Stimulated activated CD8-positive, alpha-beta memory T cell treated with anti-CD3 and anti-CD28 coated beads, Interleukin-7, amount 100 ng/mL, for 48 hours (primary cell): ENCODE measurements around the gene ANKRD6.

Experiments
- DNase-seq, 2 donors: peaks; one replicate each; pipeline ENCODE4 v3.0.0-alpha.2; 2020; ENCODE audit warnings: low read depth in 1 of 2; ENCODE audit errors: extremely low read depth in 1 of 2

ANKRD6 gene

GRCh38 chr6:89506716-89507617, 74.0 kb downstream of the ANKRD6 start:
- no peak for DNase-seq

GRCh38 chr6:89508755-89509563, 76.0 kb downstream of the ANKRD6 start:
- no peak for DNase-seq

- DNase-seq = no peak
Measured at GRCh38 chr6:89509777-89510281, 76.9 kb downstream of the ANKRD6 start.

- no peak for DNase-seq
Measured at GRCh38 chr6:89510393-89510792, 77.4 kb downstream of the ANKRD6 start.

- no peak for DNase-seq
Measured at GRCh38 chr6:89518352-89519055, 85.6 kb downstream of the ANKRD6 start.

DNA sequence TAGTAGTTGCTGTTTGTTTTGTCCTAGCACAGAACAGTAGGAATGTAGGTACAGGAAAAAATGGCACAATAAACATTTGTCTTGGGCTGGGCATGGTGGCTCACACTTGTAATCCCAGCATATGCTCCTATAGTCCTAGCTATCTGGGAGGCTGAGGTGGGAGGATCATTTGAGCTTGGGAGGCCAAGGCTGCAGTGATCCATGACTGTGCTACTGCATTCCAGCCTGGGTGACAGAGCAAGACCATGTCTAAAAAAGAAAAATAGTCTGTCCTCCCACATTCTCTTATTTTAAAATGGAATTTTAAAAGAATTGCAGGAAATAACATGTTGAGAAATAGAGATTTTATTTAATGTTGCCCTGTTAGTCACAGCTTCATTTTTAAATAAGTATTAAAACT, 87.8 kb downstream of the ANKRD6 start:
- no peak for DNase-seq

- DNase-seq = no peak
Measured at GRCh38 chr6:89522778-89523177, 89.8 kb downstream of the ANKRD6 start.

GRCh38 chr6:89525786-89526562, 93.0 kb downstream of the ANKRD6 start:
- no peak for DNase-seq

GRCh38 chr6:89526563-89526869, 93.6 kb downstream of the ANKRD6 start:
- DNase-seq = no peak

- no peak for DNase-seq
Measured at GRCh38 chr6:89527634-89528033, 94.7 kb downstream of the ANKRD6 start.

DNA sequence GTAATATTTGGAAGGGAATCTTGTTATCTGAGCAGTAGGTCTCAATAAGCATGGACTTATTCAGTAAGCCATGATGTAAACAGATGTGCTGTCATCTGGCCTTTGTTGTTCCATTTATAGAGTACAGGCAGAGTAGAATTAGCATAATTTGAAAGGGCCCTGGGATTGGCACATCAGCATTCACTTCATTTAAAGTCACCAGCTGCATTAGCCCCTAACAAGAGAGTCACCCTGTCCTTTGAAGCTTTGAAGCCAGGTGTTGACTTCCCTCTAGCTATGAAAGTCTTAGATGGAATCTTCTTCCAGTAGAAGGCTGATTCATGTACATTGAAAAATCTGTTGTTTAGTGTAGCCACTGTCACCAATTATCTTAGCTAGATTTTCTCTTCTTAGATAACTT, 95.9 kb downstream of the ANKRD6 start:
- DNase-seq = no peak

GRCh38 chr6:89530982-89531381, 98.0 kb downstream of the ANKRD6 start:
- DNase-seq = no peak

DNA sequence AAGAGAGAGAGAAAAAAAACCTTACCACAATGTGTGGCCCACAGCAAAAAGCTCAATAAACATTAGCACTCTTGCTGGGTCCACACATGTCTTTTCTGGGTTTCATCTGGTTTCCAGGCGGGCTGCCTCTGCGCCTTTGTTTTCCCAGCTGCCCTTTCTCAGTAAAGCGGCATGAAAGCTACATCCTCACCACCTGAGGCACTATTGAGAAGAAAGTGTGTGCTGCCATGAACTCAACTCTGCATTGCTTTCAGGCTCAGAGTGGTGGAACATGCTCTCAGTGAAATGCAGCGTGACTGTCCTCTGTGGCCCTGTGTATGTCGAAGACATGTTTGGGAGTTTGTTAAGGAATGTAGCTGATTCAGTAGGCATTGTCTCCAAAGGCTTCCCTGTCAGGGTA, 103.3 kb downstream of the ANKRD6 start:
- DNase-seq = no peak

GRCh38 chr6:89539779-89540178, 106.8 kb downstream of the ANKRD6 start:
- no peak for DNase-seq

DNA sequence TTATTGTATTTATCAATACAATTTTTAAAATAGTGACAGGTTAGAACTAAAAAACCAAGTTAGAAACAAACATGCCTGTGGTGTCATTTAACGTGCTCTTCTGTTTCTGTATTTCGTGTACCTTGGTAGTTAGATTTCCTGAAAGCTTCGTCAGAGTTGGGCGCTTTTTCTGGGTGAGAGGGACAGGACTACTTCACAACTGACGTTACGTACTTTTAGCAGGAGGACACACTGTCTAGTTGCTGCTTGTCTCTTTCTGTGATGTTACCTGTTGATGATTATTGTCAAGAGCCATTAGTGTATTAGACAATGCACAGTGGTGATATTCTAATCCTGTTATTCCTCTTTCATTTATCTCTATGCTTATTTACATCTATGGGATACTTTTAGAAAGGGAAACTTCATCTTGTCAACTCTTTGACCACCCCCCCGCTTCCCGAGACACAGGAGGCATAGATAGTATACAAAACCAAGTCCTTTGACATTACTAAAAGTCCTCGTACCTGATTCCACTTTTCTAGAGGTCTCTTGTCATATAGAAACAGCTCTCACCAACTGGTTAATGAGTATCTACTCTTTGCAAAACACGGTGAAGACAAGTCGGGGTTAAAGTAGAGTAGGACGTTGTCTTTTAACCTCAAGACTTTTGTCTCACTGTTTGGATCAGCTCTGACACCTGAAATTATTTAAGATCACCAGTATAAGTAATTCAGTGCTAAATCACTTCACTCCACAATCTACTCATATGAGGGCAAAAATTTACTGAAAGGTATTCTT, 109.3 kb downstream of the ANKRD6 start:
- DNase-seq = no peak

DNA sequence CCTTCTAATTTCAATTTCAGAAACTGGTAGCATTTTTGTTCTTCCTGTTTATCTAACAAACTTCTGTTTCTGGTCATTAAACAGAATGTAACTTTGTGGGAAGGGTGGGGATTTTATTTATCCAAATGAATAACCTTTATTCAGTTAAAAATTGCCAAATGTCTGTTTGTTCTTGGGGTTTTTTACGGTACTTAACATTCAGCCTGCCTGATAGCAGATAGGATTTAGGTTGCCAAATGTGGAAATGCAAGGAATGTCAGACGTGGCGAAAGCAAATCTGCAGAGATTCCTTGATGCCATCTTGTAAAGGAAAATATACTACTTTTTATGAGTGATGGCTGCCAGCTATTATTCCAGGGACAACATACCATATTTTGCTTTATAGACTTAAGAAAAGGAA, 109.9 kb downstream of the ANKRD6 start:
- DNase-seq = no peak

DNA sequence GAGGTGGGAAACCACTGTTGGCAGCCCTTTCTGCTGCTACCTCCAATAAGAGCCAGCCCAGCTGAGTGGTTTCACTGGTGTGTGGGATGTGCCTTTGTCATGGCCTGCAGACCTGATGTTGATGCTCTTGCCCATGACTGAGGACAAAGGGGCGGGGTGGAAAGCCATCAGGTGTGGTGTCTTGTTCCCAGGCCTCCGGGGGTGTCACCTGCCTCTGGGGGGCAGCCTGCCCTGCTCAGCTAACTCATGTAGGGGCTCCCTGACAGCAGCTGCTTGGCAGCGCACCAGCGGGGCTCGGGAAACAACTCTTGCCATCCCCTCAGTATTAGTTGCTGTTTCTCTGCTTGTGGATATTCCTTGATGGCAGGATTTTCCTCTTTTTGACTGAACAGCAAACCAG, 114.3 kb downstream of the ANKRD6 start:
- no peak for DNase-seq

- no peak for DNase-seq
Measured at GRCh38 chr6:89553431-89553830, 120.5 kb downstream of the ANKRD6 start.

DNA sequence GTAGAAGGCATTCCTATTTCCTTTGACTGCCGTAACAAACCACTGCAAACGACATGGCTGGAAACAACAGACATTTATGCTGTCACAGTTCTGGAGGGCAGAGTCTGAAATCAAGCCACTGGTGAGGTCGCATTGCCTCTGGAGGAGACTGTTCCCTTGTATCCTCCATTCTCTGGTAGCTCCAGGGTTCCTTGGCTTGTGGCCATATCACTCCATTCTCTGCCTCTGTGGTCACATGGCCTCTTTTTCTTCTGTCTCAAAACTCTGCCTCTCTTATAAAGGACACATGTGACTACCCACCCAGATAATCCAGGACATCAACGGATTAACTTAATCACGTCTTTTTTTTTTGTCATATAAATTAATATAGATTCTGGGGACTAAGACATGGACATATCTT, 121.2 kb downstream of the ANKRD6 start:
- no peak for DNase-seq

DNA sequence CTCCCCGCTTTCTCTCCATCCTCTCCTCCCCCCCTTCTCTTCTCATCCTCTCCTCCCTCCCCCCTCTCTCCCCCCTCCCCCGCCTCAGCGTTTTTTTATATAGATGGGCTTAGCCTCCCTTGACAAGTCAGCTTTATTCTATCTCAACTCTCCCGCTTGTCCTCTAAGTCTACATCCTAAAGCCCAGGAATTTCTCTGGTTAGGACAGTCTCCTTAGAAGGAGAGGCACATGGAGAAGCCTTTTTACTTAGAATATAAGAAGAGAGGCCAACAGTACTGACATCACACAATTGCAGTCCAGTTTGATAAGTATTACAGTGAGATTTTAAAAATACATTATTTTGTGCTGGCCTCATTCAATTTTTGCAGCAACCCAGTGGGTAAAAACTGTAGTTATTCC, 122.1 kb downstream of the ANKRD6 start:
- no peak for DNase-seq
